Effector CD4-positive, alpha-beta T cell (primary cell): ENCODE results near the gene HOXB9.

Experiments
- DNase-seq: peaks from one replicate; pipeline ENCODE4 v3.0.0-alpha.2; 2020

Gene HOXB9

GRCh38 chr17:48624118-48624517, 2.0 kb downstream of the HOXB9 start:
- DNase-seq, result no peak

- DNase-seq, result no peak
These were observed 2.6 kb downstream of the HOXB9 start for GRCh38 chr17:48623583-48623982.

GRCh38 chr17:48622857-48623256, 3.3 kb downstream of the HOXB9 start:
- no peak for DNase-seq

GRCh38 chr17:48621410-48622392, 4.5 kb downstream of the HOXB9 start:
- no peak for DNase-seq

- DNase-seq, result no peak
These were observed 5.6 kb downstream of the HOXB9 start for GRCh38 chr17:48620461-48621139.

- no peak for DNase-seq
These were observed 6.2 kb downstream of the HOXB9 start for GRCh38 chr17:48619826-48620449.

GRCh38 chr17:48618256-48618896, 7.8 kb downstream of the HOXB9 start:
- DNase-seq, result peak; percentile 80

- no peak for DNase-seq
These were observed 8.5 kb downstream of the HOXB9 start for GRCh38 chr17:48617471-48618255.

- DNase-seq, result no peak
These were observed 9.3 kb downstream of the HOXB9 start for GRCh38 chr17:48616717-48617470.

GRCh38 chr17:48615963-48616716, 10.0 kb downstream of the HOXB9 start:
- no peak for DNase-seq

GRCh38 chr17:48615047-48615962, 10.9 kb downstream of the HOXB9 start, which contains the start of gene HOXB8:
Gene HOXB8 (minus strand): TSS chr17:48615292. CDS start chr17:48614704, 588 bp downstream.
- DNase-seq, result no peak

GRCh38 chr17:48613862-48614694, 12.1 kb downstream of the HOXB9 start:
- DNase-seq, result no peak

- DNase-seq, result peak; percentile 47
These were observed 13.1 kb downstream of the HOXB9 start for GRCh38 chr17:48612854-48613691.

- no peak for DNase-seq
These were observed 13.7 kb downstream of the HOXB9 start for GRCh38 chr17:48612456-48612853.

- DNase-seq, result no peak
These were observed 14.3 kb downstream of the HOXB9 start for GRCh38 chr17:48611681-48612455.

GRCh38 chr17:48611213-48611612, 14.9 kb downstream of the HOXB9 start:
- DNase-seq, result no peak
